ENCODE data around the gene KCNMB4.

Gene KCNMB4, protein sequence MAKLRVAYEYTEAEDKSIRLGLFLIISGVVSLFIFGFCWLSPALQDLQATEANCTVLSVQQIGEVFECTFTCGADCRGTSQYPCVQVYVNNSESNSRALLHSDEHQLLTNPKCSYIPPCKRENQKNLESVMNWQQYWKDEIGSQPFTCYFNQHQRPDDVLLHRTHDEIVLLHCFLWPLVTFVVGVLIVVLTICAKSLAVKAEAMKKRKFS

DNA sequence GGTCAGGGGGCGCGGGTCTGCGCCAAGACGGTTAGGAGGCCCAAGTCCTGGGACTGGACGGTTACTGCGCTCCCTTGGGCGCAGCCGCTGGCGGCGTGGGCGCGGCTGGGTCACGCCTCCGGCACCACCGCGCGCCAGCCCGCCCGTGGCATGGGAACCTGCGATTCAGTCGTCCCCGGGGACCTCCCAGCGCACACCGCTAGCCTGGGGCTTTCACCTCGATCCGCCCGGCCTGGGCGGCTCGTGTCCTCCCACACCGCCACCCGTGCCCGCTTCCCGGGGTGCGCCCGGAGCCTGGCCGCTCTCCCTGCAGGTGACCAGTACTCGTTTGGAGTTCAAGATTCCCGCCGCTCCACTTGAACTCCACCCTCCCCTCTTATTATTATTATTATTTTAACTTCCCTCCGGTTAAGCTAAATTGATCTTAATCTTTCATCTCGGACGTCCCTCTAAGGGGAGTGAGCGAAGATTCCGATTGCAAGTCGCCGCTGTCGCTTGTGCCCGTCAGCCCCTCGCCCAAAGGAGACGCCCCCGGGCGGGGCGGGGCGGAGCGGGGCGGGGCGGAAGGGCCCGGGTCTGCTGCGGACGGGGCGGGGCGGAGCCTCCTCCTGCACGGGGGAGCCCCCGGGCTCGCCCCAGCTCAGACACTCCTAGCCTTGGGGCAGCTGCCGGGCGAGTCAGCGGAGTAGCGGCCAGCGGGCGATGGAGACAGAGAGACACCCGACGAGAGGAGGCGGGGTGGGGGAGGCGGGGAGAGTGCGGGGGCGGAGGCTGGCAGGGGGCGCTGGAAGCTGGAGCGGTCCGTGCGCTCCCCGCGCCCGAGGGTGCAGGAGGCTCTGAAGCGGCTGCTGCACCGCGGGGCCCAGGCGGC lies at the start of gene KCNMB4:
Gene KCNMB4 (plus strand): TSS at position 643 of the 871 bp plus-strand sequence. CDS start 445 bp downstream, outside the sequence.
- DNase-seq (ENCODE audit: insufficient read length, low spot score): peak; percentile 71
- TF ChIP-seq POLR2A (IDR thresholded peaks at IDR 0.05; ENCODE audit: low read depth, low read length): no peak
- no peak for FAIRE-seq

DNA sequence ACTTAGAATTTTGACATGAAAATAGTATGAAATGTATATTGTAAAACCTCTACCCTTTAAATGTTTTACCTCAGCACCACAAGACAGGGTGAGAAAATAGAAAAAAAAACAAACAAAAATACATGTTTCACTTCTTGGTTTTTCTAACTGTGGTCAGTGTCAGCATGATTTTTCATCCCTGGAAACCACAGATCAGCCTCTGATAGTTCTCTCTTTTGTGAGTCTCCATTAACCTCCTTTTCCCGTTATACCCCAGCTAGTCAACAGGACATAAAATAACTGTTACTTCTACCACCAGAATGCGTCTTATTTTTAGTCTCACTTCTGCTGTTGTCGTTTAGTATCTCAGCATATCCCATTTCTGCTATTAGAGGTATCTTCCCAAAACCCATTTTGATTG lies 48.3 kb upstream of the KCNMB4 start:
- FAIRE-seq (no peak), DNase-seq (ENCODE audit: insufficient read length, low spot score) (no peak)
- TF ChIP-seq POLR2A (IDR thresholded peaks at IDR 0.05; ENCODE audit: low read depth, low read length): no peak

DNA sequence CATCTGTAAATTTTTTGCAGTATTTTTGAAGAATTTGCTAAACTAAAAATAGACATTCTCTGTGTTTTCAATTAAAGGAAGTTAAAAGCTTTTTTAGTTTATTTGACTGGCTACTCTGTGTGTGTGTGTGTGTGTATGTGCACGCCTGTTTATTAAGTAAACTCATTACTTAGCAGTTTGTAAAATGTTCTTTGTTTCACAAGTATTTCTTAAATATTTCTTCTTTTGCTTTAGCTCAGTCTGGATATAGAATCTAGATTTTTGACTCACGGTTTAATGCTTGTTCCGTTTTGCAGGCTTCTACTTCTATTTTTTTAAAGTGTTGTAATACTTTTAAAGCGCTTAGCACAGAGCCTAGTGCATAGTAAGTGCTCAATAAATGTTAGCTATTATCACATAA lies 46.5 kb upstream of the KCNMB4 start:
- TF ChIP-seq POLR2A (IDR thresholded peaks at IDR 0.05; ENCODE audit: low read depth, low read length): no peak
- DNase-seq (ENCODE audit: insufficient read length, low spot score): no peak
- no peak for FAIRE-seq

DNA sequence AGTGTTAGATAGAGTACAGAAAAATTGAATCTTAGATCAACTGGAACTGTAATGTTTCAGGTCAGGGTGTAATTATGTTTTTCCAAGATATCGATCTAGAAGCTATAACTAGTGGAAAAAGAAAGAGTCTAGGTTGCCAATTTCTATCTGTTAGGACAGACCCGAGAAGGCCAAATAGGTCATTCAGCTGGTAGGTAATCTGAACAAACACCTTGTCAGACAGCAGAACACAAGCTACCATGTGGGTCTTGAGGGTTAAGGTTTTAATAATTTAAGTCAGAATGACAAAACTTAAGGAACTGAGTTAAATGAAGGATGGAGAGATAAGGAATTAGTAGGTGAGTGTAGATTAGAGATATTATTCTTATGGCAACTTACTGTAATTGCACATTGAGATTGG lies 44.9 kb upstream of the KCNMB4 start:
- peak; percentile 6 for FAIRE-seq
- DNase-seq (ENCODE audit: insufficient read length, low spot score): no peak
- no peak for TF ChIP-seq POLR2A (IDR thresholded peaks at IDR 0.05; ENCODE audit: low read depth, low read length)

DNA sequence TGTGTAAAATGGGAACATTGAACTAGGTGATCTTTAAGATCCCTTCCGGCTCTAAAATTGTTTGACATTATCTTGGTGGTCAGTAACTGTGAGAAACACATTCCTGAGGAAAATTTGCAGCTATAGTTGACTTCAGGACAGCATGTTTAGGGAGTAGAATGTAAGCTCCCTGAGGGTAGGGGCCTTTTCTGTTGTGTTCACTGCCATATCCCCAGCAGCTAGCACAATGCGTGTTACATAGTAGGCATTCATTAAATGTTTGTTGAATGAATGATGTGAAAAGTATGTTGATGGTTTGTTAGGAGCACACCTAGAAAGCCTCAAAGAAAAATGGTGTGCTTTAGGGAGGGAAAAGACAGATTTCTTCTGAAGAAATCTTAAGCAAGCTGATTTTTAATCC lies 38.5 kb upstream of the KCNMB4 start:
- no peak for FAIRE-seq
- no peak for TF ChIP-seq POLR2A (IDR thresholded peaks at IDR 0.05; ENCODE audit: low read depth, low read length)
- no peak for DNase-seq (ENCODE audit: insufficient read length, low spot score)

DNA sequence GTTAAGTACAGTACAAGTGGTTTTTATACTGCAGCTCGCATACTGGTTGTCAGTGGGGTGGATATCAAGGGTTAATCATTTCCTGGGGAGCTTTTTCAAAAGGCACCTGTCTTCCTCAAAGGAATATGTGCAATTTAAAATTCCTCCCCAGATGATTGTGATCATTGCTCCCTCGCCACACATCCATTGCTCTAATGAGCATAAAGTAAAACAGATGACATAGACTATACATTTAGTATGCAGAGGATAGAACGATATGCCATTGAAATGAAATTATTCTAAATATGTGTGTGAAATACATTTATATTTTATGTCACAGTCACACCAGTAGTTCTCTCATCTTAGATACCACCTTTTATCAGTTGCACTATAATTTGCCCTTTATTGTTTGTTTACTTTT lies 36.4 kb upstream of the KCNMB4 start:
- no peak for FAIRE-seq
- no peak for TF ChIP-seq POLR2A (IDR thresholded peaks at IDR 0.05; ENCODE audit: low read depth, low read length)

DNA sequence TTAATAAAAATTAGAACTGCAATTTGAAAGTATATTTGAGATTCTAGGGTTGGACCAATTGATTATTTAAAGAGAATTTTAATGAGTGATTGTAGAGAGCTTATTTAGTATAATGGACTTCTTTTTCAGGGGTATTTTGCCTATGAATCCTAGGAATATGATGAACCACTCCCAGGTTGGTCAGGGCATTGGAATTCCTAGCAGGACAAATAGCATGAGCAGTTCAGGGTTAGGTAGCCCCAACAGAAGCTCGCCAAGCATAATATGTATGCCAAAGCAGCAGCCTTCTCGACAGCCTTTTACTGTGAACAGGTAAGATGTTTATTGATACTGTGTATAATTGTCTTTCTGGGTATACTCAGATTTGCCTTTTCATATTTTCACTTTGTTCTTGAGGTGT lies 35.9 kb upstream of the KCNMB4 start:
- no peak for FAIRE-seq
- TF ChIP-seq POLR2A (IDR thresholded peaks at IDR 0.05; ENCODE audit: low read depth, low read length): no peak
- DNase-seq (ENCODE audit: insufficient read length, low spot score): no peak

More for the DNA sequence above, 36.4 kb upstream of the KCNMB4 start:
- no peak for DNase-seq (ENCODE audit: insufficient read length, low spot score)

DNA sequence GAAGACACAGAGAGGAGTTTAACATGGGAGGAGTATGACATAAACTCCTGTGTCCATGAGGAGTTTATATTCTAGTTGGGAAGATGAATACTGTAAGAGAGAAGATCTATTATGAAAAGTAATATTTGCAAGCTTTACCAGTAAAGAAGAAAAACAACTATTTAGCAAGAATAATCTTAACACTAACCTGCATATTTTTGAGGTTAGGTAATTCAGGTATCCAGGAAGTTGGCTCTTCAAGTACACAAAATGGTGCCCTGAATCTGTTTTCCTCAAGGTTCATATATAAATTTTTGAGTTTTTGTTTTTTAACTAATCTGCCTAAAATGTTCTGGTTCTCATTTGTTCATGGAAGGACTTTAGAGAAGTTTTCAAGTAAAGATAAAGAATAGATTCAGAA lies 33.9 kb upstream of the KCNMB4 start:
- FAIRE-seq: no peak

DNA sequence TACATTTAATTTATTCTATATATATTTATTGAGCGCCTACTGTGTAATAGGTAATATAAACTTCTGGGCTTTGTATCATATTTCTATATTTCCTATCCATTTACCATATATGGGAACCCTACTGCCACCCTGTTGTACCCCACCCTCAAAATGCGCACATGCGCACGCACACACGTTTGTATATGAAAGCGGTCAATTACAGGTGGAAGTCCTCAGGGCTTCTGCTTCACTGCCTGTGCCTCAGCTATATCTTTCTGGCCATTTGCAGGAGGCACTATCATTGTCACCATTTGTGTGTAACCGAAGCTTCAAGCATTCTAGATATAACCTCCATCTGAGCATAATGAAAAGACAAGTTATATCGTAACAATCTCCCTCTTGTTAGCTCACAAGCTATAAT lies 31.3 kb upstream of the KCNMB4 start:
- FAIRE-seq (peak; percentile 41), DNase-seq (ENCODE audit: insufficient read length, low spot score) (no peak)
- TF ChIP-seq POLR2A (IDR thresholded peaks at IDR 0.05; ENCODE audit: low read depth, low read length): no peak

More for the DNA sequence above, 33.9 kb upstream of the KCNMB4 start:
- TF ChIP-seq POLR2A (IDR thresholded peaks at IDR 0.05; ENCODE audit: low read depth, low read length): no peak
- no peak for DNase-seq (ENCODE audit: insufficient read length, low spot score)

DNA sequence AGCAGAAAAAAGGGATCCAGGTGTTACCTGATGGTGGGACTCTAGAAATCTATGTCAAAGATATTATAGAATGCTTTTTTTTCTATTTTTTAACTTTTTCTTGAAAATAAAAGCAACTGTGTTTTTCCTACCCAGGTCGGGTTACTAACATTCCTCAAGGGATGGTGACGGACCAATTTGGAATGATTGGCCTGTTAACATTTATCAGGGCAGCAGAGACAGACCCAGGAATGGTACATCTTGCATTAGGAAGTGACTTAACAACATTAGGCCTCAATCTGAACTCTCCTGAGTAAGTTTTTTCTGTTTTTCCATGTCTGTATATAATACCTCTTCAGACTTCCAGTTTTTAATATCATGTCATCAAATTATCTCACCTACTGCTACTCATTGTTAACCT lies 27.6 kb upstream of the KCNMB4 start:
- no peak for FAIRE-seq

DNA sequence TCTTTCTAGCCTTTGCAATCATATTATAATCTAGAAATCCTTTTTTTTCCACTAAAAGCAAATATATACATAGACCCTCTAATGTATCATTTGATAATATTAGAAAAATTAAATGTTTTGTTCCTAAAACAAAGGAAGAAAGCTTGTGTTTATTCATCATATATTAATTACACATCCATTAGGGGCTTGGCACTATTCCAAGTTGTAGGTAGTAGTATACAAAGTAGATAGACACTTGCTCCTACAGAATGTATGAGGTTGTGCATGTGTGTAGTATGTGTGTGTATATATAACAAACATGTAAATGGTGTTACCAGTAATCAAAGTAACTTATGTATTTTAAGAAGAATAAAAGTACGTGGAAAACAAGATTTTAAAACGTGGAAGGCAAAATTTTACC lies 15.0 kb upstream of the KCNMB4 start:
- FAIRE-seq: no peak
- TF ChIP-seq POLR2A (IDR thresholded peaks at IDR 0.05; ENCODE audit: low read depth, low read length): no peak

More for the DNA sequence above, 27.6 kb upstream of the KCNMB4 start:
- DNase-seq (ENCODE audit: insufficient read length, low spot score): no peak
- no peak for TF ChIP-seq POLR2A (IDR thresholded peaks at IDR 0.05; ENCODE audit: low read depth, low read length)

DNA sequence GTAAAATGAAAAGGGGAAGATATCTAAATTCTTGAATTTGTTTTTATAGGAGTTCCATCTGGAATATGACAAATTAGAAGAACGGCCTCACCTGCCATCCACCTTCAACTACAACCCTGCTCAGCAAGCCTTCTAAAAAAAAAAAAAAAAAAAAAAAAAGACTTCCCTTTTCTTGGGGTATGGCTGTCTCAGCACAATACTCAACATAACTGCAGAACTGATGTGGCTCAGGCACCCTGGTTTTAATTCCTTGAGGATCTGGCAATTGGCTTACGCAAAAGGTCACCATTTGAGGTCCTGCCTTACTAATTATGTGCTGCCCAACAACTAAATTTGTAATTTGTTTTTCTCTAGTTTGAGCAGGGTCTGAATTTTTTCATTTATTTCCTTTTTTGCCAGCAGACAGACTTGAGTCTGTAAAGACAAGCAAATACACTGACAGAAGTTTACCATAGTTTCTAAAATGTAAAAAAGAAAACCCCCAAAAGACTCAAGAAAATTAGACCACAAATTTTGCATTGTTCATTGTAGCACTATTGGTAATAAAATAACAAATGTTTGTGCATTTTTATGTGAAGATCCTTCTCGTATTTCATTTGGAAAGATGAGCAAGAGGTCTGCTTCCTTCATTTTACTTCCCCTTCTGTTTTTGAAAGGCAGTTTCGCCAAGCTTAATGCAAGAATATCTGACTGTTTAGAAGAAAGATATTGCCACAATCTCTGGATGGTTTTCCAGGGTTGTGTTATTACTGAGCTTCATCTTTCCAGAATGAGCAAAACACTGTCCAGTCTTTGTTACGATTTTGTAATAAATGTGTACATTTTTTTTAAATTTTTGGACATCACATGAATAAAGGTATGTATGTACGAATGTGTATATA lies 12.1 kb upstream of the KCNMB4 start:
- DNase-seq (ENCODE audit: insufficient read length, low spot score) (no peak), FAIRE-seq (no peak)
- no peak for TF ChIP-seq POLR2A (IDR thresholded peaks at IDR 0.05; ENCODE audit: low read depth, low read length)

More for the DNA sequence above, 15.0 kb upstream of the KCNMB4 start:
- no peak for DNase-seq (ENCODE audit: insufficient read length, low spot score)

DNA sequence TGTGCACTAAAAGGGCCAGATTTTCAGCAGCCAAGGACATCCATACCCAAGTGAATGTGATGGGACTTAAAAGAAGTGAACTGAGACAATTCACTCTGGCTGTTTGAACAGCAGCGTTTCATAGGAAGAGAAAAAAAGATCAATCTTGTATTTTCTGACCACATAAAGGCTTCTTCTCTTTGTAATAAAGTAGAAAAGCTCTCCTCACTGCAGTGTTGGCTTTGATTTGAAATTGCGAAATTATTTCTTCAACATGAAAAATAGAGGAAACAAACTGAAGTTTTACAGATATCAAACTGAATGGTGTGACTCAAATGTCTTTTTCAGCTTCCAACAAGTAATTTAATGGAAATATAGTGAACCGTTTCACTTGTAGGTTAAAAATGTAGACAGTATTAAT lies 11.3 kb upstream of the KCNMB4 start:
- DNase-seq (ENCODE audit: insufficient read length, low spot score) (no peak), FAIRE-seq (no peak)
- no peak for TF ChIP-seq POLR2A (IDR thresholded peaks at IDR 0.05; ENCODE audit: low read depth, low read length)

DNA sequence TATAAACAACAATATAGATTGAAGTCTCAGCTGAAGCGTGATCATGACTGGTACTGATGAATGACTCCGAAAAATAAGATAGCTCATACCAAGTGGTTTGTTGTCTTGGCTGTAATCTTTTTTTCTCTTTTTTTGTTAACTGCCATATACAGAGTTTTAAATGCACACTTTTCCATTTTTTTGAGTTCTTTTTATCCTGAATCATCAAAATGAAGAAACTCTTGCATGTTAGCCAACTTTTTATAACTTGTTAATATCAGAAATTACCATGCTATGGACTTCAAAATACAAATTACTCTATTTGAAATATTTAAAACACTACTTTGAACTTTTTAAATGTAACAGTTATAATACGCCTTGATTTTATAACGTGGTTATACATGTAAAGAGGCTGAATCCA lies 10.1 kb upstream of the KCNMB4 start:
- no peak for DNase-seq (ENCODE audit: insufficient read length, low spot score)
- no peak for FAIRE-seq
- TF ChIP-seq POLR2A (IDR thresholded peaks at IDR 0.05; ENCODE audit: low read depth, low read length): no peak
